ENCODE data around the gene HAL. TPM values are rescaled to one million over a fixed set of nuclear protein-coding genes. Genes with fewer than 3 reads are reported as not detected.

HAL gene
- total RNA-seq, 4 donors from 2014 or later, result 0.29 to 1.1 TPM; not detected in 2

- H3K27me3 ChIP-seq, result no peaks in the 10 kb centered on the region
- no peak overlapping the region for H3K27ac ChIP-seq
- no peaks in the 10 kb centered on the region for H3K36me3 ChIP-seq
- intact Hi-C loops (cut with DNase I; ENCODE audit: low total_unique reads), result no loop called here
- no peak for DNase-seq
- no peaks in the 10 kb centered on the region for H3K9me3 ChIP-seq
- TF ChIP-seq POLR2A (IDR thresholded peaks at IDR 0.05) (no peak), CTCF (IDR thresholded peaks at IDR 0.05) (no peak)
- no peak overlapping the region for H3K4me3 ChIP-seq
- H3K4me1 ChIP-seq, result no peaks in the 10 kb centered on the region
Measured at GRCh38 chr12:95989504-95990123, 6.5 kb downstream of the HAL start.

- no peaks in the 10 kb centered on the region for H3K27me3 ChIP-seq
- no peaks in the 10 kb centered on the region for H3K9me3 ChIP-seq
- H3K36me3 ChIP-seq, result no peaks in the 10 kb centered on the region
- intact Hi-C loops (cut with DNase I; ENCODE audit: low total_unique reads), result no loop called here
- no peak overlapping the region for H3K4me3 ChIP-seq
- TF ChIP-seq CTCF (IDR thresholded peaks at IDR 0.05) (no peak), POLR2A (IDR thresholded peaks at IDR 0.05) (no peak)
- no peak for DNase-seq
- H3K27ac ChIP-seq, result no peak overlapping the region
- H3K4me1 ChIP-seq, result no peaks in the 10 kb centered on the region
Measured at GRCh38 chr12:95988506-95989275, 7.5 kb downstream of the HAL start.

- Histone ChIP-seq H3K4me1 (no peaks in the 10 kb centered on the region), H3K4me3 (no peak overlapping the region), H3K27me3 (no peaks in the 10 kb centered on the region), H3K9me3 (no peaks in the 10 kb centered on the region), H3K36me3 (no peaks in the 10 kb centered on the region), H3K27ac (no peak overlapping the region)
- TF ChIP-seq CTCF (IDR thresholded peaks at IDR 0.05) (no peak), POLR2A (IDR thresholded peaks at IDR 0.05) (no peak)
- no peak for DNase-seq
- intact Hi-C loops (cut with DNase I; ENCODE audit: low total_unique reads), result no loop called here
Measured at GRCh38 chr12:95986635-95987570, 9.2 kb downstream of the HAL start.

GRCh38 chr12:95984682-95985081 is 11.5 kb downstream of the HAL start:
- H3K9me3 ChIP-seq, result no peaks in the 10 kb centered on the region
- no peak overlapping the region for H3K27ac ChIP-seq
- H3K27me3 ChIP-seq, result no peaks in the 10 kb centered on the region
- no peaks in the 10 kb centered on the region for H3K4me1 ChIP-seq
- intact Hi-C loops (cut with DNase I; ENCODE audit: low total_unique reads), result no loop called here
- no peak overlapping the region for H3K4me3 ChIP-seq
- no peak for DNase-seq
- H3K36me3 ChIP-seq, result no peaks in the 10 kb centered on the region
- TF ChIP-seq CTCF (IDR thresholded peaks at IDR 0.05) (no peak), POLR2A (IDR thresholded peaks at IDR 0.05) (no peak)
